GM12865 (cell line): ENCODE data around the gene EVPL.

Experiments
- DNase-seq: peaks from one replicate; pipeline ENCODE4 v3.0.0; 2010; ENCODE audit warnings: low read depth
- H3K4me3 ChIP-seq: 2 replicates; pipeline ENCODE4 v1.5.1; 2011; ENCODE audit warnings: mild to moderate bottlenecking, low read depth, low read length, control low read depth
- CTCF ChIP-seq: IDR thresholded peaks from 2 replicates; pipeline ENCODE4 v1.5.1; 2011; ENCODE audit warnings: low read length, control low read depth, low read depth, inconsistent platforms; ENCODE audit not compliant: insufficient read depth; ENCODE audit errors: missing control alignments

EVPL gene

DNA sequence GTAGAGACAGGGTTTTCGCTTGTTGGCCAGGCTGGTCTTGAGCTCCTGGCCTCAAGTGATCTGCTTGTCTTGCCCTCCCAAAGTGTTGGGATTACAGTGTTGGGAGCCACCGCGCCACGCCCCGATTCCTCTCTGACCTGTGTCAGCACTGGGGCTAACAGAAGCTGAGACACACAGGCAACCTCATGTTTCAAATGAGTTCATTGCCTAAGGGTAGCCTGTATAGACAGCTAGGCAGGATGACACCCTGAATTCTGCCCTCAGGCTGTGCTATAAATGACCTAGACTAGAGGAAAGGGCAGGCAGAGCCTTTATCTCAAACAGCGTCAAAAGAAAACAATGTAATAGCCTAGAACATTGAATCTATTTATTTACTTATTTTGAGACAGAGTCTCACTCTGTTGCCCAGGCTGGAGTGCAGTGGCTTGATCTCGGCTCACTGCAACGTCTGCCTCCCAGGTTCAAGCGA, 28.7 kb downstream of the EVPL start:
- DNase-seq: no peak
- TF ChIP-seq CTCF: no peak

DNA sequence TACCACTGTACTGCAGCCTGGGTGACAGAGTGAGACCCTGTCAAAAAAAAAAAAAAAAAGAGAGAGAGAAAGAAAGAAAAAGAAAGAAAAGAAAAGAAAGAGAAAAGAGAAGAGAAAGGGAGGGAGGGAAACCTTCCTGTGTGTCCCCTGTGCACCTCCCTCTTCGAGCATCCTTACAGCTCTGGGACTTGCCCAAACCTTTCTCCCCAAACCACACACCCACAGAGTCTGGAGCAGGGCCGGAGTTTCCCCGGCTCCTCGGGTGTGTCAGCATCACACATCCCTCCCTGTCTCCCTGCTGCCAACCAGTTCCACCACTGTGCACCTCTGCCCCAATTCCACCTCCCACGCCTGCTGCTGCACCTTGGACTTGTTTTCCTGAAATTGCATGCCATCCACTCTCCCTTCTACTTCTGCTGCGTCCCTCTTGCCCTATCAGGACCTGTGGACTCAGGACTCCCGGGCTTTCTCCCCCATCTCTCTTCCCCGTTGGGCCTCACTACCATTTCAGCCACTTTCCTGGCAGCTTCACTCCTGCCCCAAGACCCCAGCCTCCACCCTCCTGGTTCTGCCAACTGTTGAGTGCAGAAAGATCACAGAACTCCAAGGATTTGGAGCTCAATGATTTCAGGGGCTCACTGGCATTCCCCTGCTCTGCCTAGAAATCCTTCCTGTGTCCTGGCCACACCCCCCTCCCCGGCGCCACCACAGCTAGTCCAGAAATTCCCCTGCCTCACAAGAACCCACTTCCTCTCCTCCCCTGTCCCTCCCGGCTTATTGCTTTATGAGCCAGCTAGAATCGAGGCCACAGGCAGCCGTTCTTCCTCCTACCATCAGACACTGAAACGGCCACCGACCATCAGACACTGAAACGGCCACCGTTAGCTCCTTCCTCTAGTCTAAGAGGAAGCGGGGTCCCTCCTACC, 30.2 kb downstream of the EVPL start:
- peak; percentile 84 for DNase-seq
- no peak overlapping the region for H3K4me3 ChIP-seq
- TF ChIP-seq CTCF: no peak

More for the DNA sequence above, 28.7 kb downstream of the EVPL start:
- no peak overlapping the region for H3K4me3 ChIP-seq

DNA sequence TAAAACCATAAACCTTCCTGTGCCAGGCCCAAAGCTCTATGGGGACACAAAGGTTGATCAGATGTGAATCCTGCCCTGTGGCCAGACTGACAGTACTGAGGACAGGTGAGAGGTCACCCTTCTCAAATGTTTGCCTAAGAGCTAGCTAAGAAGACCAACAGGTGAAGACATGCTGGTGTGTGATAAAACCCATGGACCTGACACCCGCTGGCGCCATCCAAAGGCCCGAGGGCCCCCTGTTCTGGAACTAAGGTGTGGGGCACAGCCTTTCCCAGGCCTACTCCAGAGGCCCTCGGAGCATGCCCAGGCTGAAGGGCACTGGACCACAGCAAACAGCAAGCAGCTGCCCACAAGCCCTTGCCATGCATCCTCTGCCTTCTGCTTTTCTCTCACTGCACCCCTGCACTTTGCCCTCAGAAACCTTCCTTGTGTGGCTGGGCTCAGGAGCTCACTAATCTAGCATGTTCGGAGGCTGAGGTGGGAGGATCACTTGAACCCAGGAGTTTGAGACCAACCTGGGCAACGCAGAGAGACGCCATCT, 31.7 kb downstream of the EVPL start:
- no peak for TF ChIP-seq CTCF
- DNase-seq: no peak

DNA sequence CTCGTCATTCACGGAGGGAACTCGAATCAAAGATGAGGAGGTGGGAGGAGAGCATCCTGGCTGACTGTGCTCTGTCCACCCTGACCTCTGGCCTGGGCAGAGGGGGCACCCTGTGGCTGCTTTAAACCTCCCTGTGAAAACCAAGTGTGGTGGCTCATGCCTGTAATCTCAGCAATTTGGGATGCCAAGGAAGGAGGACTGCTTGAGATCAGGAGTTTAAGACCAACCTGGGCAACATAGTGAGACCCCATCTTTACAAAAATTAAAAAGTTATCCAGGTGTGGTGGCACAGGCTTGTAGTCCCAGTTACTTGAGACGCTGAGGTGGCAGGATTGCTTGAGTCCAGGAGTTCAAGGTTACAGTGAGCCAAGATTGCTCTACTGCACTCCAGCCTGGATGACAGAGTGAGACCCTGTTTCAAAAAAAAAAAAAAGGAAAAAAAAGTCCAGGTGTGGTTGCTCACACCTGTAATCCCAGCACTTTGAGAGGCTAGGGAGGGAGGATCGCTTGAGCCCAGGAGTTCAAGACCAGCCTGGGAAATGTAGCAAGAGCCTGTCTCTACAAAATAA, 32.2 kb downstream of the EVPL start:
- H3K4me3 ChIP-seq: no peak overlapping the region
- no peak for DNase-seq
- no peak for TF ChIP-seq CTCF

More for the DNA sequence above, 31.7 kb downstream of the EVPL start:
- H3K4me3 ChIP-seq: no peak overlapping the region

GRCh38 chr17:75991396-75991795, 35.7 kb downstream of the EVPL start:
- TF ChIP-seq CTCF: no peak
- DNase-seq: no peak
- no peak overlapping the region for H3K4me3 ChIP-seq

DNA sequence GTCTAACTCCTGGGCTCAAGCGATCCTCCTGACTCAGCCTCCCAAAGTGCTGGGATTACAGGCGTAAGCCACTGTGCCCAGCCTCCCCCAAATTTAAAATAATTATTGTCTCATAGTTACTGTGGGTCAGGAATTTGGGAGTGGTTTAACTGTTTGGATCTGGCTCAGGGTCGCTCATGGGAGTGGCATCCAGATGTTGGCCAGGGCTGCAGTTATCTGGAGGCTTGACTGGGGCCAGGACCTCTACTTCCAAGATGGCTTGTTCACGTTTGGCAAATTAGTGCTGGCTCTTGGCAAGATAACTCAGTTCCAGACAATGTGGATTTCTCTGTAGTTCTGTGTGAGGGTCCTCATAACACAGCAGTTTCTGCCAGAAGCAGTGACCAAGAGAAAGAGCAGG, 40.1 kb downstream of the EVPL start:
- H3K4me3 ChIP-seq: no peak overlapping the region

More for the DNA sequence above, 40.1 kb downstream of the EVPL start:
- no peak for DNase-seq
- no peak for TF ChIP-seq CTCF
